ENCODE results near the gene CMKLR1.

CMKLR1 gene

GRCh38 chr12:108255252-108255602, 83.9 kb downstream of the CMKLR1 start:
- no peak for DNase-seq

- no peak for DNase-seq
Observed at GRCh38 chr12:108254517-108255251, 84.4 kb downstream of the CMKLR1 start.

- no peak for DNase-seq
Observed at GRCh38 chr12:108254030-108254429, 85.1 kb downstream of the CMKLR1 start.

- DNase-seq, result no peak
Observed at GRCh38 chr12:108253540-108253939, 85.6 kb downstream of the CMKLR1 start.

- DNase-seq, result no peak
Observed at GRCh38 chr12:108252523-108252922, 86.6 kb downstream of the CMKLR1 start.

GRCh38 chr12:108248011-108248410, 91.1 kb downstream of the CMKLR1 start:
- no peak for DNase-seq

GRCh38 chr12:108247130-108247529, 92.0 kb downstream of the CMKLR1 start:
- no peak for DNase-seq

GRCh38 chr12:108241986-108242703, 97.0 kb downstream of the CMKLR1 start:
- no peak for DNase-seq

GRCh38 chr12:108240928-108241327, 98.2 kb downstream of the CMKLR1 start:
- no peak for DNase-seq

GRCh38 chr12:108240027-108240785, 98.9 kb downstream of the CMKLR1 start:
- no peak for DNase-seq

GRCh38 chr12:108239378-108239777, 99.7 kb downstream of the CMKLR1 start:
- no peak for DNase-seq

GRCh38 chr12:108238474-108238873, 100.6 kb downstream of the CMKLR1 start:
- DNase-seq, result no peak
